Fibroblast of skin of right quadriceps (primary cell): ENCODE measurements around the gene EHD1.
A peak's percentile ranks its signal among the peaks of the same experiment; 100 is the strongest.

Experiments used
- DNase-seq: peaks from one replicate; pipeline ENCODE4 v3.0.0-alpha.2; 2013

The EHD1 gene

DNA sequence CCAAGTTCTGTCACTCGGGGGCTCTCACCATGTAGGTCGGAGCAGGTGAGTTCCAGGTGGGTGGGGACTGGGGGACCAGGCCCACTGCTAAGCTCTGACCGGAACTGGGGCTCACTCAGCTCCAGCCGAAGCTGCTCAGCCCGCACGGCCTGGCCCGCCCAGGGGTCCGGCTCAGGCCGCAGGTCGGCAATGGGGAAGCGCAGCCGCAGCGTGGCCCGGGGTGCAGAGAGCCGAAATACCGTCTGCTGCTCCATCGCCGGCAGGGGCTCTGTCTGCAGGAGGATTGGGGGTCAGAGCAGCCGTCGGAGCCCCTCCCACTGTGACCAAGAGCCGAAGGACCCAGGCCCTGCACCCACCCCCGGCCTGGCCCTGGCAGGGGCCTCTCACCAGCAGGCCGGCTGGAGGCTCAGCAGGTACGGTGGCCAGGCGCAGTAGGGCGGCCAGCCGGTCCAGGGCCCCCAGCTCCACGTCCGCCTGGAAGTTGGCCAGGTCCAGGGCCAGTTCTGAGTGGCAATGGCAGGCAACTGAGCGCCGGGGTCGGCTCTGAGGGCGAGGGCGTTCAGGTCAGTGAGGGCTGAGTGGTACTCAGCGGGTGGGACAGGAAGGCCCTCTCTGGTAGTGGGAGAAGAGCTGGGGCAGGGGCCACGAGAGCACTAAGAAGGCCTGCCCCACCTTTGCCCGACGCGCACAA lies 31.4 kb upstream of the EHD1 start:
- no peak for DNase-seq

DNA sequence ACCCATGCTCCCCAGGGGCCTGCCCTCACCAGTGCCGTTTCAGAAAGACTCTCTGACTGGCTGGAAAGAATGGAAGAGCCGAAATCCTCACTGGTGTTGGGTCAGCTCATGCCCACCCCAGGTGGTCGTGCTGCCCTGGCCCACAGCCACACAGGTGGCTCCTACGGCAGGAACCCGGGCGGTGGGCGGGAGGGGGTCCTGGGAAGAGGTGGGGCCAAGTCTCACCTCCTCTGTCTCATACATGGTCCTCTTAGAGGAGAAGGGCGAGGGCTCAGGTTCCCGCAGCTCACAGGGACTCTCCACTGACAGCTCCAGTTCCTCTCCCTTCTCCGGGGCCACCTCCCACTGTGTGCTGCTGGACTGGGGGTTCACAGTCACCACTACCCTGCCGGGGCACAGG lies 30.3 kb upstream of the EHD1 start:
- DNase-seq, result no peak

DNA sequence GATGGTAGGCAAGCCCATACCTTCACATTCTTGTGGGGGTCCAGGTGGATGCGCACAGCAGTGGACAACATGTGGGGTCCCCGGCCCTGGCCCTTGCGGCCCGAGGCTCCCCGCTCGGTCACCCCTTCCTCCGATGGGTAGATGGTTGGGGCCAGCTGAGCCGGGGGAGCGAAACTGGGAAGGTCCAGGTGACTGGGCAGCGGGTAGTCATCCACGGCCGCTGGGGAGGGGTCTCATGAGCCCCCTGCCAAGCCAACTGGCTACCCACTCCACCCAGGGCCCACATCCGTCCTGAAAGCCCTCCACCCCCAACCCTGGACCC lies 27.9 kb upstream of the EHD1 start:
- DNase-seq, result no peak

DNA sequence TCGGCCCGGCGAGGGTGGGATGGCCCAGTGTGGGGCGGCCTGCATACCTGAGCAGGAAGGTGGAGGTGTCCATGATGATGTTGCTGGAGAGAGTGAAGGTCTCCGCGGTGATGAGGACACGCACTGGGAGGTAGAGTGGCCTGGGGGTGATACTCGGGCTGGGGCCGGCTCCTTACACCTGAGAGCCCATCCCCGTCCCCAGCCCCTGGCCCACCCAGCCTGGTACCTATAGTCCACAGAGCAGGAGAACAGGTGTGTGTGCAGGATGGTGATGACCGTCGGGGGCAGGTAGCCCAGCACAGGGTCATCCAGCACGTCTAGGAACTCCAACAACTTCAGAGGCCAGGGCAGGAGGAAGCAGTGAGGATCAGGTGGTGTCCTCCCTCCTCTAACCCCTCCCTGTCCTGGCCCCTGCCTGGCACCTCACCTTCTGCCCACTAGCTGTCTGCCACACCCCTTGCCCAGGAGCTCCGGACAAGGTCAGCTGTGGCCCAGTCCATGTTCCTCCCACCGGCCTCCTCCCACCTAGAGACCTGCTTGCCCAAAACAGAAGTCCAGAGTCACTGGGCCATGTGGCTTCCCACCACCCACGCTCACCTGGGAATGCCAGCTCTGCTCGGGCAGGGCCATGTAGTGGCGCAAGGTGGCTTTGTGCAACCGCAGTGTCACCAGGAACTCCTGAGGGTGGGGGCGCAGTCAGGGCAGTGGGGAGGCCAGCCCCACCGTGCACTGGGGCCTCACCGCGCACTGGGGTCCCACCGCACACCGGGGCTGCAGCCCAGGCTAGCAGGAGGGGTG lies 27.3 kb upstream of the EHD1 start:
- DNase-seq, result no peak

DNA sequence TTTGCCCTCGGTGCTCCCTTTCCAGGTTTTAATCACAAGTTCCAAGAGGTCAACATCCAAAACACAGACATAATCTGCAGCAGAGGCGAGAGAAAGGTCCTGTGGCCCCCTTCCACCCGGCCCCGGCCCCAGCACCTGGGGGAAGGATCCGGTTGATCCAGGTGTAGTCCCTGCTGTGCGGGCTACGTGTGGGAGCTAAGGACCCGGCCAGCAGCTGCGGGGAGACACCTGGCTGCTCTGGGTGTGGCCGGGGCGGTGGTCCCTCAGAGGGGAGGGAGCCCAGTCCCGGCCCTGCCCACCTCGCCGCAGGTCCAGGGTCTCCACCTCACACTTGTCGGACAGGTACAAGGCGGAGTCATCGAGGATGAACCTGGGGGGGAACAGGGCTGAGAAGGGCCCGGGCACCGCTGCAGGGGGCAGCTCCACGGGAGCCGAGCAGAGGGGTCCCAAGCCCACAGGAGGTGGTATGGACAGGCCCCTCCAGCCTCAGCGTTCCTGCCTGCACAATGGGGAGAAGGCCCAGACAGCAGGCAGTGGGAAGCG lies 24.9 kb upstream of the EHD1 start:
- no peak for DNase-seq

DNA sequence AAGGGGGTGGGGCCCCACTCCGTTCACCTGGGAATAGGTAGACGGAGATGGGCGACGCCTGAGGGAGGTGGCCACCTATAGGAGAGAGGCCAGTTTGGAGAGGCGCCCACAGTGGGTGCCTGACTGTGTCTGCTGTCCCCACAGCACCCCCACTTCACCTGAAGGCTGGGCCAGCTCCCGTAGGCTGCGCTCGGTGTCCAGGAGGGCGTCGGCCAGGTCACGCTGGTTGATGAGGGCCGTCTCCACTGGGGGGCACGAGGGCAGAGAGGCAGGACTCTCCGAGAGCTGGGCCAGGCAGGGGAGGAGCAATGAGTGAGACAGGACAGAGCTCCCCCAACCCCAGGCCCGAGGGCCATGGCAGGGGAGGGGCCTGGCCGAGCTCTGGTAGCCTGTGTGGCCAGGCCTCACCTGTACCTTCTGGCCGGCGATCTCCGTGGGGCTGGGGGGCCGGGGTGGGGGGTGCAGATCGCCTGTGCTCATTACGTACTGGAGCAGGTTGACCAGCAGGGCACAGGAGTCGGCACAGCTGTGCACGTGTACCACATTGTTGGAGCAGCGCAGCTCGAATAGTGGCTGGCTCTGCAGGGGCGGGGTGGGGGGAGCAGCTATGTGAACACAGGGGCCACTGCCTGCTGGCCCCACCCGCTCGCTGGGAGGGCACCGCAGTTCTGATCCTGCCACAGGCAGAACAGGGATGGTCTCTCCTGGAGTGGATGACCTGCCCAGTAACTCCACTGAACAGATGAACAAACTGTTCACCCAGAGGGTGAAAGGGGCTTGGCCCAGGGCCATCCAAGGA lies 23.9 kb upstream of the EHD1 start:
- no peak for DNase-seq

DNA sequence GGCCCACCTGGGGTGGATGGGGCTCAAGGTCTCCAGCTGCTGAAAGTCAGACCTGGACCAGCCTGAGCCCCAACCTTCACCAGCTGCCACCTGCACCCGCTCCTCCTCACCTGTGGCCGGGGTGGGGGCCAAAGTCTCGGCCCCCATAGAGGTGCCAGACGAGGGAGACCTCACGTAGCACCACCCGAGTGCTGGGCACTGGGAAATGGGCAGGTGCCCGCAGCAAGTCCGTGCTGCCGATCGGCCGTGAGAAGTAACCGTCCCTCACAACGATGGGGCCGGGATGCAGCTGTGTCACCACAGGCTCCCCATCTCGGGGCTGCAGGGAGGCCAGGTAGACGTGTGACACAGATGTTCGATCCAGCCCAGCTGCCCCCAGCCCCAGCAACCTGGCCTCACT lies 22.4 kb upstream of the EHD1 start:
- no peak for DNase-seq

DNA sequence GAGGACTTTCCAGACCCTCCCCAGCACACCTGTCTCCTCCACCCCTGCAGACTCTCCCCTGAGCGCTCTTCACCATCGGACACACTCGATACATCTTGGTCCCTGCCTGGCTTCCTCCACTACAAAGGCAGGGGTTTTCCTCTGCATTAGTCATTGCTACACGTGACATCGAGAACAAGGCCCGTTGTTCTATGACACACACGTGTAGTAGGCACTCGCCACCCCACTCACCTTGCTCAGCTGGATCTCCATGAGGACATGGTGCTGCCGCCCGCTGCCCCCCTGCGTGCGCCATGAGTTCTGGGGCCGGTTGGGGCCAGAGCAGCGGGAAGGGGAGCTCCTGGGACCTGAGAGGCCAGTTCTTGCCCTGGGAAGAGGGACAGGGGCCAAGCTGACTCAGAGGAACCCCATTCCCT lies 21.9 kb upstream of the EHD1 start:
- no peak for DNase-seq

DNA sequence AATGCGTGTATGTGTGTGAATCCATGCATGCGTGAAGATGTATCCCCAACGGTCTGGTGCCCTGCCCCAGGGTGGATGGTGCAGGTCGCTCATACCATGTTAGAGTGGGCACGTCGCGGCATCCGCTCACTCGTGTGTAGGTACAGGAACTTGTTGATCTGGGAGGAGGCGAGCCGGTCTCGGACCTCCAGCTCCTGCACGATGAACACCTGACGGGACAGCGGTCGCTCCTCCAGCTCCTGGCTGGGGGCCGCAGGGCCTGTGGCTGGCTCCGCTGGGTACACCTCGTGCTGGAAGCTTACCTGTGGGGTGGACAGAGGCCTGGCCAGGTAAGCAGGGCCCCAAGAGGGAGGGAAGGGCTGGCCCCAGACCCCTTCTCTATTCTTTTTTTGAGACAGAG lies 20.1 kb upstream of the EHD1 start:
- DNase-seq, result no peak

DNA sequence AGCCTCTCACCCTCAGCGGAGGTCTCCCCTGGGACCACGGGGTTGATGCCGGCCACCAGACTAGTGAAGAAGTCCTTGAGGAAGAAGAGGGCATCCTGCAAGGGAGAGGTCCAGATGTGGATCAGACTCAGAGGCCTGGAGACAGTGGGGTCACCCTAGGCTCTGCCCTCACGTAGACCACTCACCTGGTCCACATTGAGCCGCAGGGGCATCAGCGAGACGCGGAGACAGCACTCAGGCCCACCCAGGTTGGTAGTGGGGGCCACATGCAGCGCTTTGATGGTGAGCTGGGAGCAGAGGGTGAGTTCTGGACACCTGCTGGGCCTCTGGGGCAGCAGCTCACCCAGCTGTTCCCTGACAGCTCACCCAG lies 19.6 kb upstream of the EHD1 start:
- DNase-seq, result no peak

DNA sequence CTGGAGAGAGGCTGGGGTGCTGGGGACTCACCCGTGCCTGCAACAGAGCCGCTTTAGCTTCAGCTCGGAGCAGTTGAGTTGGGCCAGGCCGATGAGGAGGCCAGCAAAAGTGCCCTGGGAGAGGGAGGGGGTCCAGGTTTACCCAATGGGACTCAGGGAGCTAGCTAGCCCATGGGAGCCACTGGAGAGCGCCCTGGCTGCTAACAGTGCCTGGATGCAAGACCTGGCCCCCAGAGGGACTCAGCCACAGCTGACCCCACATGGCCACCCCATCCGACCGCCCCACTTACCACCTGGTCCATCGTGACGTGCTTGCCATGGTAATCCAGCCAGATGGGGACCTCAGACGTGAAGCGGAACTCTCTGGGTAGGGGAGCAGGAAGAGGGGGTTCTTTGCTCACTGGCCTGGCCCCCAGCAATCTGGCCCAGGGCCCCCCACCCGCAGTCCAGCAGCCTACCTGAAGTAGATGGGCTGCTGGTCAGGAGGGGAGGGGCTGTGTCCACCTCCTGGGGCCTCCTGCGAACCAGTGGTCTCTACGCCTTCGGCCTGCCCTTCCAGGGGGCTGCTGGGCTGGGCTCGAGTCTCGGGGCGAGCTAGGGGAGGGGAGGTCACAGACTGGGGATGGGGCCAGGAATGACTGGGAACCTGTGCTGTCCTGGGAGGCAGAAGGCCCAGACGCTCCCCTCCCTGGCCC lies 19.1 kb upstream of the EHD1 start:
- no peak for DNase-seq

DNA sequence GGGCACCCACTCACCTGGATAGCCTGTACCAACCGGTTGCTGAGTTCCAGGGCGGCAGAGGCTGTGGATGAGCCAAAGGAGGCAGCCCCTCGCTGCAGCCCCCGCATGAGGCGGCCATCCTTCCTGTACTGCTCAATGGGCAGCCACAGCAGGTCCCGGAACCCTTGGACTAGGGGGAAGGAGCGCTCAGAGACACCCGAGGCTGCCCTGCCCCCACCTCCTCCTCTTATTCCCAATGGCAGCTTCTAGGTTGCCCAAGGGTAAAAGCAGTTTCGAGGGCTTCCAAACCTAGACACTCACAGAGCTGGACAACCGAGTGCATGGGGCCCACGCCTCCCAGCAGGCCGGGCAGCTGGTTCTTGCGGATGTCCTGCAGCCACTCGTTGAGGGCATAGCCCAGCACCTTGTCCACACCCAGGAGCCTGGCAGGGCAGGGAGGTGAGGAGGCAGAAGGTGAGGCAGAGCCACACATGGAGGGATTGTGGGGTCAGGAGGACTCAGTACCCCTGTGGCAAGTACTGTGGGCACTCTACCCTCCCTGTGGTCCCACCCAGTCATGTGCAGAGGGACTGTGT lies 18.1 kb upstream of the EHD1 start:
- DNase-seq, result no peak

DNA sequence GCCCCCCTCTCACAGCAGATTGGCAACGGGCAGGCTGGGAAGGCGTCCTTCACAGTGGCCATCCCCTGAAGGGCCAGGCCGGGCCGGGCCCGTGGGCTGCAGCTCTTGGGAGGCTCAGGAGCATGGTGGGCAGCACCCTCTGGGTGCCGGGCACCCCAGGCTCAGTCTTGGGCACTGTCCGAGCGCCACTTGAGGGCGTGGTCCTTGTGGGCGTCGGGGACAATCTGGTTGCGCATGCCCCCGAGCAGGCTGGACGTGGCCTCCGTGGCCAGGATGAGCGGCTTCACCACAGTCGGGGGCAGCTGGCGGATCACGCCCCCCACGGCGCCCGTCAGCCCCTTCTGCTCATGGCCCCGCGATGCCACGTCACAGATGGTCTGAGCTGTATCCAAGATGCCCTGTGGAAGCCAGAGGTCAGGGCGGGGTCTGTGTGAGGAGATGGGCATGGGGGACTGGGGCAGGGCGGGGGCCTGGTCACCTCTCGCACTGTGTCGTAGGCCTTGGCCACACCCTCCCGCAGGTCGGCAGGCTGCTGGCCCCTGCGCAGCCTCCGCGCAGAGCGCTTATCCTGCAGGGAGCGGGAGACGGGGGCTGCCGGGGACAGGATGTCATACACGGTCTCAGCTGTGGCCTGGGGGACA lies 16.5 kb upstream of the EHD1 start:
- no peak for DNase-seq

DNA sequence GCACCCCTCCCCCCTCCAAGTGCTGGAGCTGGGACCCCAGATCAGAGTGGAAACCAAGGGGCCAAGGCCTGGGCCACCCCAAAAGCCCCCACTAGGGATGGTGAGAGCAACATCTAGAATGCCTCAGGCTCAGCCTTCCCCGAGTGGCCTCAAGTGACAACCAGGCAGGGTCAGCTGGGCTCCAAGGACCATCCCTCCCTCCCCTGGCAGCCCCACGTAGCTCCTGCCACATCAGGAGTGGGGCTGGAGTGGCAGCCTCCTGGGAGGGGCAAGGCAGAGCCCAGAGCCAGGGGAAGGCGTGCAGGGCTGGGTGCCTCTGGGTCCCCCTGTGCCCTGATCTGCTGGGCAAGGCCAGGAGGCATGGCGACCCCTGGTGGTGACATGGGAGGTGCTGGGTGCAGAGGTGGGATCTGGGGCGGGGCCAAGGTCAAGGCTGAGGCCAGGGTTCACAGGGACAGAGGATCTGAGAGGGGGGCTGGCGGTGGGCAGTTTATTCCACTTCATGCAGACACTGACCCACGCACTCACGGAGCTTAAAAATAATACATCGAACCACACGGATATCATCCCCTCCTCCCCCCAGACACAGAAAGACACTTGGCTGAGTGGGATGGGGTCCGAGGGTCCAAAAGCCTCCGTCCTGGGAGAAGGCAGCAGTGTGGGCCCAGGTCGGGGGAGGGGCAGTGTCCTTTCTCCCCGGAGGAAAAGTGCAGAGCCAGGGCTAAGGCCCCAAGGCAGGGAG lies 15.8 kb upstream of the EHD1 start:
- peak; percentile 53 for DNase-seq

DNA sequence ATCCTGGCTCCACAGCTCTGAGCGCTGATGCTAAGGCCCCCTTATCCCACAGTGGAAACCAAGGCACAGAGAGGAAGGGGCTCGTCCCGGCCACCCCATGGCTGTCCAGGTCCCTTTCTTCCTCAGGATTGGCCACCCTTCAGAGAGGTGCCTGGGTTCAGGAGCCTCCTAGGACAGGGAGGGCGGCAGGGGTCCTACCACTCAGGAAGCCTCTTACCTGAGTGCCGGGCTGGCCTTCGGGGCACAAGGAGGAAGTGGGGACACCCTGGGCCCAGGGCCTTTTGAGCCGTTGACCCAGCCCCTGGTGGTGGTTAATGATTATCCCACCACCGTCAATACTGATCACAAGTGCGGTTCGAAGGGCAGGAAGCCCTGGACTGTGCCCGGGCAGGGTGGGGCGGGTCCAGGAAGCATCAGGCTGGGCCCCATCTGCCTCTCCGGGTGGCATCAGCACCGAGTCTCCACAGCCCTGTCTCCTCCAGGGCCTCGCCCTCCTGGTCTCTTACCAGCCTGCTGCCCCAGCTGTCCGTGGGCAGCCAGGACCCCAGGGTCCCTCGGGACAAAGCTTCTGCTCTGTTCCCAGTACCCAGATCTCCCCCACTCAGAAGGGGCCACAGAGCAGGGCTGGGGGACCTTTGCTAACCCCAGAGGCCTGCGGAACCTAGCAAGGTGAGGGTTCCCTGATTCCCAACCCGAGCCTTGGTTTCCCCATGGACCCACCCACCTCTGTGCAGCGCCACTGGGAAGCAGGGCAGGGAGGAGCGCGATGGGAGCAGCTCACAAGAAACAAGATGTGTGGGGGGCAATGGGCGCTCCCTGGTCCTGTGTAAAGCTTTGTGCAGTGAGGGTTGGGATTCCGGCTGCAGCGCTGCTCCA lies 15.0 kb upstream of the EHD1 start:
- DNase-seq, result no peak

DNA sequence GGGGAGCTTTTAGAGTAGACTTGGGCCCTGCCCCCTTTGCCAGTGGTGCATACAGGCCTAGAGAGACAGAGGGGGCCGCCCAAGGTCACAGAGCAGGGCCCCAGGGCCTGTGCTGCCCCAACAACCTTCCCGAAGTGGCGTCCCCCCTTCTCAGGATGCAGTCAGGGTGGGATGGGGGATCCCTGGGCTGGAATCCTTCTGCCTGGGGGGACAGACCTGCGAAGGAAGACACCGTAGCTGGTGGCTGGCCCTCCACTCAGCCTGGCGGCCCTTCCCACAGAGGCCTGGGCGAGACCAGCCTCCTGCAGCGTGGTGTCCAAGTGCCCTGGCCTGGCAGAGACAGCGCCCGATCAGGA lies 14.4 kb upstream of the EHD1 start:
- no peak for DNase-seq

DNA sequence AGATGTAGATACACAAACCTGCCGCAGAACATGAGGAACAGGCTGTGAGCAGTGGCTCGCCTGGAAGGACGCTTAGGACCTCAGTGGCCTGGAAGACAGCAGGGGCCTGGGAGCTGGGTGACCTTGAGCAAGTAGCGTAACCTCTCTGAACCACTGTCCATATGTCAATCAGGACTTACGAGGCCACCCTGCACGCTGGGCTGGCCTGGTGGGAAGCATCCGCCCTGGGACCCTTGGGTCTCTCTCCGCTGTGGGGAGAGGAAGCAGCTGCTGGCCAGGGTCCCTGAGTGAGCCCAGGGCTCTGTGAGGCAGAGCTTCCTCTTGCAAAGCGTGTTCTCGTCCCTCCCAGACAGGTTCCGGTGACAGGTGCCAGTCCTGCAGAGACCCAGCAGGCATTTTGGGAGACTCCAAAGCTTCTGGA lies 14.0 kb upstream of the EHD1 start:
- no peak for DNase-seq

DNA sequence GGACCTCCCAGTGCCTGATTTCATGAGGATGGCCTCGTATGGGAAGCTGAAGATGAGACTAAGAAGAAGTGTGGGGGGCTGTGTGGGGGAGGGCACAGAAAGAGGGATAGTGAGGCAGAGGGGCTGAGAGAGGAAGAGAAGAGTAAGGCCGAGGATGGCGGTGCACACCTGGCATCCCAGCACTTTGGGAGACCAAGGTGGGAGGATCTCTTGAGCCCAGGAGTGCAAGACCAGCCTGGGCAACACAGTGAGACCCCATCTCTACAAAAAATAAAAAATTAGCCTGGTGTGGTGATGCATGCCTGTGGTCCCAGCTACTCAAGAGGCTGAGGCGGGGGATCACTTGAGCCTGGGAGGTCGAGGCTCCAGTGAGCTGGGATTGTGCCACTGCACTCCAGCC lies 13.5 kb upstream of the EHD1 start:
- no peak for DNase-seq

DNA sequence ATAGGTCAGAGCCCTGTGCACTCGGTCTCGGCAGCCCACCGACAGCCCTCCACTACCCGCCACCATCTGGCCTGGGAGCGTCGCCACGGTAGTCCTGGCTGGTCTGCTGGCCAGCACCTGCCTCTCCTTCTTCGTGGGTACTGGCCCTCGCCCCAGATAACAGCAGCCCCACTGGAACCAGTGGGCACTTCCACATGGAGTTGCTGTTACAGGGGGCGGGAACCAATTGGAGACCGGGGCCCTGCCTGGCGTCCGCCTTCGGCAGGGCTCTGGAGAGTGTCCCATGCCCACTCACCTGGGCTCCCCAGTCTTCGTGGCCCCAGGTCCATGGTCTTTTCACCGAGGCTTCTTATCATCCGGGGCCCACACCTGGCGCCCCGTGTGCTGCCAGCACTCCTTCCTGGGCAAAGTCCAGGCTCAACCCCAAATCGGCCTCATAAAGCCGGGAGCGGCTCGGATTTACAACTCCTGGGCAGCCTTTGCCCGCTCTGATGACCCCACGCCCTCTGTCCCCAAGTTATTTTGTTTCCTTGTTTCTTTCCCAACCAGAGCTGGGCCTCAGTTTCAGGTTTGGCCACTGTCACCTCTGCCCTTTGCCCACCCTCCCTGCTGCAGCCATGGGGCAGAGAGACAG lies 12.9 kb upstream of the EHD1 start:
- DNase-seq, result no peak

DNA sequence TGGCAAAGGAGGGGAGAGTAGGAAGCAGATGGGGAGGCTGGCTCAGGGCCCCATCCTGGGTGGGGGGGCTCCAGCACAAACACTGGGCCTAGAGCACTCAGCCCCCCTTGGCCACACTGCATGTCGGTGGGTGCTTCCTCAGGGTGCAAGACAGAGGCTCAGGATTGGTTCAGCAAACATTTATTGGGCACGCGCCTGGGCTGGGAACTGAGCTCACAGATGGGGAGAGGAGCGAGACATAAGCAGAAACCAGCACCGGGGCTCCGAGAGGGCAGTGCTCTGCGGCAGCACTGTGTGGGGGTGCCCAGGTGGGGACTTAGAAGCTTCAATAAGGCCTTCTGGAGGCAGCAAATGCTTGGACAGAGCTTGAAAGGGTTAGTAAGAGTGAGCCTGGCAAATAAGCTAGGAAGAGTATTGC lies 12.1 kb upstream of the EHD1 start:
- no peak for DNase-seq
